Suprapubic skin (tissue), 3 donors: ENCODE data around the gene FAM217B.

Source experiments
- CTCF ChIP-seq, 2 donors: fragments of 200-600 bp in 1 of 2; fragments of 450-650 bp in 1 of 2; sonication (generic) in 1 of 2; IDR thresholded peaks; one replicate each; pipeline ENCODE4 v1.5.1; 2016 to 2019; ENCODE audit warnings: antibody characterized with exemption in 2 of 2, mild to moderate bottlenecking in 1 of 2, moderate library complexity in 1 of 2
- EP300 ChIP-seq: sonication (generic); formaldehyde crosslinking; IDR thresholded peaks from one replicate; pipeline ENCODE4 v1.6.1; 2017; ENCODE audit warnings: antibody characterized with exemption
- POLR2A ChIP-seq, 2 donors: fragments of 450-650 bp; IDR thresholded peaks; one replicate each; pipeline ENCODE4 v1.6.1; 2017; ENCODE audit warnings: antibody characterized with exemption in 2 of 2, mild to moderate bottlenecking in 2 of 2, moderate library complexity in 2 of 2

- TF ChIP-seq CTCF (IDR thresholded peaks at IDR 0.05), result no peak
- no peak for TF ChIP-seq EP300
- TF ChIP-seq POLR2A (IDR thresholded peaks at IDR 0.05), result no peak
Observed at GRCh38 chr20:59985864-59986263, 45.7 kb downstream of the FAM217B start.
